HL-60 (cell line): ENCODE measurements around the gene ANGPTL5.

Experiments
- DNase-seq, 2 experiments: peaks; one replicate each; pipeline ENCODE4 v3.0.0-alpha.2; 2010 to 2020; ENCODE audit warnings: low read depth in 1 of 2, low spot score in 1 of 2
- H3K27ac ChIP-seq: fragments of 250-450 bp; sonication (Bioruptor Pico); replicated peaks from 2 replicates; pipeline ENCODE4 v1.5.1; 2020; ENCODE audit warnings: mild to moderate bottlenecking, moderate library complexity
- H3K27me3 ChIP-seq: fragments of 250-450 bp; sonication (Bioruptor Pico); 2 replicates; pipeline ENCODE4 v1.5.1; 2021; ENCODE audit warnings: mild to moderate bottlenecking, moderate library complexity; ENCODE audit not compliant: insufficient read depth, poor library complexity, severe bottlenecking
- H3K4me3 ChIP-seq: replicated peaks from 2 replicates; pipeline ENCODE4 v1.5.1; 2011; ENCODE audit warnings: mild to moderate bottlenecking, control low read depth, low read length; ENCODE audit not compliant: insufficient read depth
- CTCF ChIP-seq: IDR thresholded peaks from one replicate; pipeline ENCODE4 v1.5.1; 2011; ENCODE audit warnings: low read length, control low read depth, inconsistent platforms; ENCODE audit not compliant: insufficient read depth
- GABPA ChIP-seq: IDR thresholded peaks from 2 replicates; pipeline ENCODE4 v1.6.1; 2012; ENCODE audit warnings: low read depth
- POLR2AphosphoS5 ChIP-seq: IDR thresholded peaks from 2 replicates; pipeline ENCODE4 v1.6.1; 2012; ENCODE audit warnings: low read depth
- REST ChIP-seq: IDR thresholded peaks from 2 replicates; pipeline ENCODE4 v1.6.1; 2012; ENCODE audit warnings: low read depth; ENCODE audit not compliant: insufficient replicate concordance
- SPI1 ChIP-seq: IDR thresholded peaks from 2 replicates; pipeline ENCODE4 v1.6.1; 2012; ENCODE audit warnings: low read depth, mild to moderate bottlenecking, borderline replicate concordance

The ANGPTL5 gene

GRCh38 chr11:101885631-101886030 lies 30.7 kb downstream of the ANGPTL5 start:
- no peak for DNase-seq
- no peak overlapping the region for H3K4me3 ChIP-seq
- H3K27me3 ChIP-seq: no peaks in the 10 kb centered on the region
- no peak overlapping the region for H3K27ac ChIP-seq
- TF ChIP-seq REST (no peak), SPI1 (no peak), GABPA (no peak), CTCF (no peak), POLR2AphosphoS5 (no peak)

GRCh38 chr11:101881586-101881985 lies 34.7 kb downstream of the ANGPTL5 start:
- no peak for DNase-seq
- no peak for TF ChIP-seq SPI1
- no peak for TF ChIP-seq POLR2AphosphoS5
- TF ChIP-seq GABPA: no peak
- TF ChIP-seq CTCF: no peak
- TF ChIP-seq REST: no peak
- H3K27ac ChIP-seq: no peak overlapping the region
- no peaks in the 10 kb centered on the region for H3K27me3 ChIP-seq
- no peak overlapping the region for H3K4me3 ChIP-seq

GRCh38 chr11:101880222-101880621 lies 36.1 kb downstream of the ANGPTL5 start:
- DNase-seq: peak in 1 of 2 experiments; percentile 9
- H3K27ac ChIP-seq: no peak overlapping the region
- no peak overlapping the region for H3K4me3 ChIP-seq
- H3K27me3 ChIP-seq: no peaks in the 10 kb centered on the region
- TF ChIP-seq CTCF (no peak), SPI1 (no peak), REST (no peak)
